ENCODE results near the gene EDC3.

DNA sequence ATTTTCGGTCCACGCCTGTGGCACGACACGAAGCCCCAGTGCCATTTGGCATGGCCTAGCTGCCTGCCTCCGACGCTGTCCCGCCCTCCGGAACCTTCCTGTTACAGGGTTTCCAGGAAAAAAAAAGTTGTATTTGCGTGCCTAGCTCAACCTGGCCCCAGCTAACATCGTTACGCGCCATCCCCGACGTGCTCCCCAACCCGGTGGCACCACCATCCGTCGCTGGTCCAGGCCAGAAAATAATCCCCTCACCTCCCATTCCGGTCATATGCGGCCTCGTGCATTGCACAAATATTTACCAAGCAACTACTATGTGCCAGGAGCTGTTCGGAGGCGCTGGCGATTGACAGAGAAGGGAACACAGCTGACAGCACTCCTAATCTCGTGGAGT, 30.9 kb upstream of the EDC3 start:
- TF ChIP-seq, protein P1, sequence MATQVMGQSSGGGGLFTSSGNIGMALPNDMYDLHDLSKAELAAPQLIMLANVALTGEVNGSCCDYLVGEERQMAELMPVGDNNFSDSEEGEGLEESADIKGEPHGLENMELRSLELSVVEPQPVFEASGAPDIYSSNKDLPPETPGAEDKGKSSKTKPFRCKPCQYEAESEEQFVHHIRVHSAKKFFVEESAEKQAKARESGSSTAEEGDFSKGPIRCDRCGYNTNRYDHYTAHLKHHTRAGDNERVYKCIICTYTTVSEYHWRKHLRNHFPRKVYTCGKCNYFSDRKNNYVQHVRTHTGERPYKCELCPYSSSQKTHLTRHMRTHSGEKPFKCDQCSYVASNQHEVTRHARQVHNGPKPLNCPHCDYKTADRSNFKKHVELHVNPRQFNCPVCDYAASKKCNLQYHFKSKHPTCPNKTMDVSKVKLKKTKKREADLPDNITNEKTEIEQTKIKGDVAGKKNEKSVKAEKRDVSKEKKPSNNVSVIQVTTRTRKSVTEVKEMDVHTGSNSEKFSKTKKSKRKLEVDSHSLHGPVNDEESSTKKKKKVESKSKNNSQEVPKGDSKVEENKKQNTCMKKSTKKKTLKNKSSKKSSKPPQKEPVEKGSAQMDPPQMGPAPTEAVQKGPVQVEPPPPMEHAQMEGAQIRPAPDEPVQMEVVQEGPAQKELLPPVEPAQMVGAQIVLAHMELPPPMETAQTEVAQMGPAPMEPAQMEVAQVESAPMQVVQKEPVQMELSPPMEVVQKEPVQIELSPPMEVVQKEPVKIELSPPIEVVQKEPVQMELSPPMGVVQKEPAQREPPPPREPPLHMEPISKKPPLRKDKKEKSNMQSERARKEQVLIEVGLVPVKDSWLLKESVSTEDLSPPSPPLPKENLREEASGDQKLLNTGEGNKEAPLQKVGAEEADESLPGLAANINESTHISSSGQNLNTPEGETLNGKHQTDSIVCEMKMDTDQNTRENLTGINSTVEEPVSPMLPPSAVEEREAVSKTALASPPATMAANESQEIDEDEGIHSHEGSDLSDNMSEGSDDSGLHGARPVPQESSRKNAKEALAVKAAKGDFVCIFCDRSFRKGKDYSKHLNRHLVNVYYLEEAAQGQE (IDR thresholded peaks at IDR 0.05; ENCODE audit: borderline replicate concordance): no peak
- TF ChIP-seq, protein P1 (CRISPR knock-in tag; IDR thresholded peaks at IDR 0.05; ENCODE audit: low read depth): no peak
- TF ChIP-seq, protein P2, sequence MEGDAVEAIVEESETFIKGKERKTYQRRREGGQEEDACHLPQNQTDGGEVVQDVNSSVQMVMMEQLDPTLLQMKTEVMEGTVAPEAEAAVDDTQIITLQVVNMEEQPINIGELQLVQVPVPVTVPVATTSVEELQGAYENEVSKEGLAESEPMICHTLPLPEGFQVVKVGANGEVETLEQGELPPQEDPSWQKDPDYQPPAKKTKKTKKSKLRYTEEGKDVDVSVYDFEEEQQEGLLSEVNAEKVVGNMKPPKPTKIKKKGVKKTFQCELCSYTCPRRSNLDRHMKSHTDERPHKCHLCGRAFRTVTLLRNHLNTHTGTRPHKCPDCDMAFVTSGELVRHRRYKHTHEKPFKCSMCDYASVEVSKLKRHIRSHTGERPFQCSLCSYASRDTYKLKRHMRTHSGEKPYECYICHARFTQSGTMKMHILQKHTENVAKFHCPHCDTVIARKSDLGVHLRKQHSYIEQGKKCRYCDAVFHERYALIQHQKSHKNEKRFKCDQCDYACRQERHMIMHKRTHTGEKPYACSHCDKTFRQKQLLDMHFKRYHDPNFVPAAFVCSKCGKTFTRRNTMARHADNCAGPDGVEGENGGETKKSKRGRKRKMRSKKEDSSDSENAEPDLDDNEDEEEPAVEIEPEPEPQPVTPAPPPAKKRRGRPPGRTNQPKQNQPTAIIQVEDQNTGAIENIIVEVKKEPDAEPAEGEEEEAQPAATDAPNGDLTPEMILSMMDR (IDR thresholded peaks at IDR 0.05 in 2 of 3, conservative IDR thresholded peaks at IDR 0.05 in 1 of 3; ENCODE audit: insufficient read depth in 2 of 3, low read depth in 1 of 3, low read length in 3 of 3): no peak
- TF ChIP-seq POLR2A (conservative IDR thresholded peaks at IDR 0.05): no peak
- TF ChIP-seq ZKSCAN1 (IDR thresholded peaks at IDR 0.05; ENCODE audit: low read depth, low read length): no peak
- TF ChIP-seq, protein P3, sequence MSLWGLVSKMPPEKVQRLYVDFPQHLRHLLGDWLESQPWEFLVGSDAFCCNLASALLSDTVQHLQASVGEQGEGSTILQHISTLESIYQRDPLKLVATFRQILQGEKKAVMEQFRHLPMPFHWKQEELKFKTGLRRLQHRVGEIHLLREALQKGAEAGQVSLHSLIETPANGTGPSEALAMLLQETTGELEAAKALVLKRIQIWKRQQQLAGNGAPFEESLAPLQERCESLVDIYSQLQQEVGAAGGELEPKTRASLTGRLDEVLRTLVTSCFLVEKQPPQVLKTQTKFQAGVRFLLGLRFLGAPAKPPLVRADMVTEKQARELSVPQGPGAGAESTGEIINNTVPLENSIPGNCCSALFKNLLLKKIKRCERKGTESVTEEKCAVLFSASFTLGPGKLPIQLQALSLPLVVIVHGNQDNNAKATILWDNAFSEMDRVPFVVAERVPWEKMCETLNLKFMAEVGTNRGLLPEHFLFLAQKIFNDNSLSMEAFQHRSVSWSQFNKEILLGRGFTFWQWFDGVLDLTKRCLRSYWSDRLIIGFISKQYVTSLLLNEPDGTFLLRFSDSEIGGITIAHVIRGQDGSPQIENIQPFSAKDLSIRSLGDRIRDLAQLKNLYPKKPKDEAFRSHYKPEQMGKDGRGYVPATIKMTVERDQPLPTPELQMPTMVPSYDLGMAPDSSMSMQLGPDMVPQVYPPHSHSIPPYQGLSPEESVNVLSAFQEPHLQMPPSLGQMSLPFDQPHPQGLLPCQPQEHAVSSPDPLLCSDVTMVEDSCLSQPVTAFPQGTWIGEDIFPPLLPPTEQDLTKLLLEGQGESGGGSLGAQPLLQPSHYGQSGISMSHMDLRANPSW (CRISPR knock-in tag; IDR thresholded peaks at IDR 0.05): no peak
- TF ChIP-seq TOE1 (IDR thresholded peaks at IDR 0.05; ENCODE audit: borderline replicate concordance): no peak
- TF ChIP-seq TOE1 (CRISPR knock-in tag; IDR thresholded peaks at IDR 0.05; ENCODE audit: borderline replicate concordance, low read depth): no peak
- TF ChIP-seq NFXL1 (CRISPR knock-in tag; IDR thresholded peaks at IDR 0.05): no peak

Measured in K562 (cell line).